K562 (cell line): Measurements from ENCODE around the gene CDC42SE2.
"Not testable (repeated sequence)": the region's sequence is repeated elsewhere in the genome, so short reads cannot be mapped to it uniquely, and the experiment has no call there.

Experiments used
- BRF1 ChIP-seq: IDR thresholded peaks from 3 replicates; pipeline ENCODE4 v1.6.1; 2011; ENCODE audit warnings: borderline replicate concordance, mild to moderate bottlenecking; ENCODE audit not compliant: insufficient read length; ENCODE audit errors: extremely low read depth
- CREM ChIP-seq: IDR thresholded peaks from 2 replicates; pipeline ENCODE4 v1.6.1; 2014; ENCODE audit warnings: antibody characterized with exemption, low read depth
- ESRRA ChIP-seq: fragments of 450-650 bp; IDR thresholded peaks from 2 replicates; pipeline ENCODE4 v1.6.1; 2014; ENCODE audit warnings: low read depth, mild to moderate bottlenecking, moderate library complexity, borderline replicate concordance
- FOXK2 ChIP-seq, 2 experiments: fragments of 450-650 bp; IDR thresholded peaks in 1 of 2; conservative IDR thresholded peaks in 1 of 2; 2 replicates each; pipeline ENCODE4 v1.6.1; 2016; ENCODE audit warnings: low read depth in 2 of 2, mild to moderate bottlenecking in 1 of 2
- GABPB1 ChIP-seq: sonication (generic); formaldehyde crosslinking; IDR thresholded peaks from 2 replicates; pipeline ENCODE4 v1.8.0; 2022; ENCODE audit warnings: mild to moderate bottlenecking, missing genetic modification reagents
- KLF10 ChIP-seq: fragments of 250-450 bp; sonication (Bioruptor Pico); IDR thresholded peaks from 2 replicates; pipeline ENCODE4 v1.6.1; 2021; ENCODE audit warnings: matching md5 sums
- PHB2 ChIP-seq: fragments of 450-650 bp; IDR thresholded peaks from 2 replicates; pipeline ENCODE4 v1.6.1; 2017; ENCODE audit warnings: low read depth
- POLR2AphosphoS5 ChIP-seq: IDR thresholded peaks from 2 replicates; pipeline ENCODE4 v1.6.1; 2011; ENCODE audit warnings: mild to moderate bottlenecking, low read depth, low read length, moderate library complexity; ENCODE audit not compliant: control insufficient read depth, insufficient read depth
- POU5F1 ChIP-seq: fragments of 150-350 bp; IDR thresholded peaks from 2 replicates; pipeline ENCODE4 v1.6.1; 2014; ENCODE audit warnings: borderline replicate concordance, low read length, low read depth, mild to moderate bottlenecking; ENCODE audit not compliant: partially characterized antibody
- RAD21 ChIP-seq, 2 experiments: fragments of 250-450 bp in 1 of 2; fragments of 450-650 bp in 1 of 2; sonication (Bioruptor Pico) in 1 of 2; formaldehyde crosslinking in 1 of 2; IDR thresholded peaks in 1 of 2; conservative IDR thresholded peaks in 1 of 2; 2 replicates each; pipeline versions ENCODE4 v1.4.0 to v1.8.0; 2020 to 2022; ENCODE audit warnings: mild to moderate bottlenecking in 2 of 2, moderate library complexity in 1 of 2
- SP1 ChIP-seq: sonication (generic); formaldehyde crosslinking; IDR thresholded peaks from 2 replicates; pipeline ENCODE4 v1.8.1; 2022; ENCODE audit warnings: mild to moderate bottlenecking, missing genetic modification reagents
- ZNF408 ChIP-seq: fragments of 250-450 bp; sonication (Bioruptor Pico); IDR thresholded peaks from 2 replicates; pipeline ENCODE4 v1.4.0; 2020; ENCODE audit warnings: low read depth, mild to moderate bottlenecking, moderate library complexity
- TF ChIP-seq, protein P1 (sequence below): fragments of 450-650 bp; formaldehyde crosslinking; IDR thresholded peaks from 2 replicates; pipeline ENCODE4 v1.4.0; 2022; ENCODE audit warnings: mild to moderate bottlenecking, moderate library complexity

GRCh38 chr5:131335756-131336155 is 71.9 kb downstream of the CDC42SE2 start:
- TF ChIP-seq, protein P1, sequence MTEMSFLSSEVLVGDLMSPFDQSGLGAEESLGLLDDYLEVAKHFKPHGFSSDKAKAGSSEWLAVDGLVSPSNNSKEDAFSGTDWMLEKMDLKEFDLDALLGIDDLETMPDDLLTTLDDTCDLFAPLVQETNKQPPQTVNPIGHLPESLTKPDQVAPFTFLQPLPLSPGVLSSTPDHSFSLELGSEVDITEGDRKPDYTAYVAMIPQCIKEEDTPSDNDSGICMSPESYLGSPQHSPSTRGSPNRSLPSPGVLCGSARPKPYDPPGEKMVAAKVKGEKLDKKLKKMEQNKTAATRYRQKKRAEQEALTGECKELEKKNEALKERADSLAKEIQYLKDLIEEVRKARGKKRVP (CRISPR knock-in tag): not testable (repeated sequence)
- TF ChIP-seq POU5F1; ESRRA; SP1 (CRISPR knock-in tag); RAD21 (CRISPR knock-in tag; conservative IDR thresholded peaks at IDR 0.05 in 1 of 2, IDR thresholded peaks at IDR 0.05 in 1 of 2); KLF10 (CRISPR knock-in tag); POLR2AphosphoS5; FOXK2 (conservative IDR thresholded peaks at IDR 0.05 in 1 of 2, IDR thresholded peaks at IDR 0.05 in 1 of 2; ENCODE audit: low read depth in 2 of 2); BRF1; CREM; PHB2; ZNF408 (CRISPR knock-in tag); GABPB1 (CRISPR knock-in tag): not testable (repeated sequence)
